ENCODE measurements around the gene TMED3. TPM values are rescaled to one million over a fixed set of nuclear protein-coding genes. Genes with fewer than 3 reads are reported as not detected.
A peak's percentile ranks its signal among the peaks of the same experiment; 100 is the strongest.

Gene TMED3
- total RNA-seq, 1 experiment from 2014 or later = 58.6 TPM

DNA sequence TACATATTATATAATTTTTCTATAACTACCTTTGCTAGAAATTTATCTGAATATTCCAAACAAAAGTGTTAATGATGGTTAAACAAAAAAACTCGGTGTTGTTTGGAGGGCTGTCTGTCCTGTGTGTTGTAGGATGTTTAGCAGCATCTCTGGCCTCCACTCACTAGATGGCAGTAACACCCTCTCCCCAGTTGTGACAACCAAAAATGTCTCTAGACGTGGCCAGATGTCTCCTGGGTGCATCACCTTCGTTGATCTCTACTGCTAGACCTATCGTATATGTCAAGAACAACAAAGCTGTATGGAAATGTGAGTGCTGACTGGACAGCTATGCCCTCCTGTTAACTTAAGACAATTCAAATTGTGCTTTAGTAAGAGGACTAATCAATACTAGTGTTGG is 14.3 kb upstream of the TMED3 start:
- no TSS peak for BruUV-seq (replicated peaks)
- ChIA-PET CTCF (no interaction called here), POLR2A (ENCODE audit: unreplicated experiment) (no interaction called here)
- H3F3A ChIP-seq (ENCODE audit: insufficient read depth, low read depth) = no peaks in the 10 kb centered on the region
- intact Hi-C loops (cut with micrococcal nuclease; ENCODE audit: unreplicated experiment) = no loop called here
- H3K9me3 ChIP-seq (ENCODE audit: insufficient read depth, low read depth) = no peaks in the 10 kb centered on the region
- peaks cover 79% of the 10 kb centered on the region for H3K27me3 ChIP-seq (ENCODE audit: insufficient read depth, low read depth)
- H3K36me3 ChIP-seq (ENCODE audit: low read depth) = no peaks in the 10 kb centered on the region
- H3K4me3 ChIP-seq = no peak overlapping the region
- no peak overlapping the region for H2AFZ ChIP-seq
- H3K4me1 ChIP-seq (replicated peaks; ENCODE audit: insufficient read depth) = no peaks in the 10 kb centered on the region
- DNase-seq = no peak
- no peak for TF ChIP-seq EZH2 (IDR thresholded peaks at IDR 0.05; ENCODE audit: low read depth)
- TF ChIP-seq, protein P1, sequence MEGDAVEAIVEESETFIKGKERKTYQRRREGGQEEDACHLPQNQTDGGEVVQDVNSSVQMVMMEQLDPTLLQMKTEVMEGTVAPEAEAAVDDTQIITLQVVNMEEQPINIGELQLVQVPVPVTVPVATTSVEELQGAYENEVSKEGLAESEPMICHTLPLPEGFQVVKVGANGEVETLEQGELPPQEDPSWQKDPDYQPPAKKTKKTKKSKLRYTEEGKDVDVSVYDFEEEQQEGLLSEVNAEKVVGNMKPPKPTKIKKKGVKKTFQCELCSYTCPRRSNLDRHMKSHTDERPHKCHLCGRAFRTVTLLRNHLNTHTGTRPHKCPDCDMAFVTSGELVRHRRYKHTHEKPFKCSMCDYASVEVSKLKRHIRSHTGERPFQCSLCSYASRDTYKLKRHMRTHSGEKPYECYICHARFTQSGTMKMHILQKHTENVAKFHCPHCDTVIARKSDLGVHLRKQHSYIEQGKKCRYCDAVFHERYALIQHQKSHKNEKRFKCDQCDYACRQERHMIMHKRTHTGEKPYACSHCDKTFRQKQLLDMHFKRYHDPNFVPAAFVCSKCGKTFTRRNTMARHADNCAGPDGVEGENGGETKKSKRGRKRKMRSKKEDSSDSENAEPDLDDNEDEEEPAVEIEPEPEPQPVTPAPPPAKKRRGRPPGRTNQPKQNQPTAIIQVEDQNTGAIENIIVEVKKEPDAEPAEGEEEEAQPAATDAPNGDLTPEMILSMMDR (conservative IDR thresholded peaks at IDR 0.05) = peak; percentile 43; the same call in 1 of the 2 replicates
- no peak overlapping the region for H3K4me2 ChIP-seq
- no peaks in the 10 kb centered on the region for H3K79me2 ChIP-seq (ENCODE audit: low read depth)
- H4K20me1 ChIP-seq (ENCODE audit: insufficient read depth) = no peaks in the 10 kb centered on the region
- no peak overlapping the region for H3K27ac ChIP-seq
- no peaks in the 10 kb centered on the region for H3K9me2 ChIP-seq (ENCODE audit: insufficient read depth)

GRCh38 chr15:79299126-79299840 is 11.6 kb upstream of the TMED3 start:
- no peaks in the 10 kb centered on the region for H3K4me1 ChIP-seq (replicated peaks; ENCODE audit: insufficient read depth)
- no peaks in the 10 kb centered on the region for H4K20me1 ChIP-seq (ENCODE audit: insufficient read depth)
- POLR2A ChIA-PET (ENCODE audit: unreplicated experiment) = no interaction called here
- H3K27ac ChIP-seq = no peak overlapping the region
- no peaks in the 10 kb centered on the region for H3K9me3 ChIP-seq (ENCODE audit: insufficient read depth, low read depth)
- TF ChIP-seq, protein P1 (conservative IDR thresholded peaks at IDR 0.05) = no peak
- no peak for TF ChIP-seq EZH2 (IDR thresholded peaks at IDR 0.05; ENCODE audit: low read depth)
- peaks cover 72% of the 10 kb centered on the region for H3K27me3 ChIP-seq (ENCODE audit: insufficient read depth, low read depth)
- no peaks in the 10 kb centered on the region for H3K9me2 ChIP-seq (ENCODE audit: insufficient read depth)
- H3K36me3 ChIP-seq (ENCODE audit: low read depth) = no peaks in the 10 kb centered on the region
- BruUV-seq (replicated peaks) = no TSS peak
- H3K4me2 ChIP-seq = no peak overlapping the region
- no peak overlapping the region for H2AFZ ChIP-seq
- CTCF ChIA-PET = no interaction called here
- H3F3A ChIP-seq (ENCODE audit: insufficient read depth, low read depth) = no peaks in the 10 kb centered on the region
- no peak overlapping the region for H3K4me3 ChIP-seq
- H3K79me2 ChIP-seq (ENCODE audit: low read depth) = no peaks in the 10 kb centered on the region
- DNase-seq = no peak
- intact Hi-C loops (cut with micrococcal nuclease; ENCODE audit: unreplicated experiment) = no loop called here

DNA sequence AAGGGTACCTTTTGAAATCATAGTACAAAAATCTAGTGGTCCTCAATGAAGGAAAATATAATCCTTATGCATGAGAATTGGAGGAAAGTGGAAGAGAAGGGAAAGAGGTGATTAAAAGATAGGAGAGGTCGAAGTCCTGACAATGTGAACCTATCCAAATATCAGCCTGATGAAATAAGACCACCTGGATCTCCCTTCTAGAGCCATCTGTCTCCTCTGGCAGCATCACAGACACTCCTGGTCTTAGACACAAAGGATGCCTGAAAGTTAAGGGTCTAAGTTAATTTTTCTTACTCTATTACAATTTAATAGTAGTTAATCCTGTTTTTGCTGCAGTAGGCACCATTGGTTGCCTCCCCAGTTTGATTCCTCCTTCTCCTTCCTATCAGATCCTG is 11.1 kb upstream of the TMED3 start:
- no peaks in the 10 kb centered on the region for H3K79me2 ChIP-seq (ENCODE audit: low read depth)
- H3F3A ChIP-seq (ENCODE audit: insufficient read depth, low read depth) = no peaks in the 10 kb centered on the region
- intact Hi-C loops (cut with micrococcal nuclease; ENCODE audit: unreplicated experiment) = no loop called here
- H3K36me3 ChIP-seq (ENCODE audit: low read depth) = no peaks in the 10 kb centered on the region
- H3K27ac ChIP-seq = no peak overlapping the region
- peaks cover 77% of the 10 kb centered on the region for H3K27me3 ChIP-seq (ENCODE audit: insufficient read depth, low read depth)
- no peak overlapping the region for H3K4me3 ChIP-seq
- CTCF ChIA-PET = no interaction called here
- BruUV-seq (replicated peaks) = no TSS peak
- H3K4me2 ChIP-seq = no peak overlapping the region
- TF ChIP-seq EZH2 (IDR thresholded peaks at IDR 0.05; ENCODE audit: low read depth) = no peak
- TF ChIP-seq, protein P1 (conservative IDR thresholded peaks at IDR 0.05) = no peak
- no peaks in the 10 kb centered on the region for H3K9me2 ChIP-seq (ENCODE audit: insufficient read depth)
- H3K9me3 ChIP-seq (ENCODE audit: insufficient read depth, low read depth) = no peaks in the 10 kb centered on the region
- POLR2A ChIA-PET (ENCODE audit: unreplicated experiment) = no interaction called here
- H4K20me1 ChIP-seq (ENCODE audit: insufficient read depth) = no peaks in the 10 kb centered on the region
- no peaks in the 10 kb centered on the region for H3K4me1 ChIP-seq (replicated peaks; ENCODE audit: insufficient read depth)
- DNase-seq = no peak
- no peak overlapping the region for H2AFZ ChIP-seq

All from PC-9 (cell line).